ENCODE measurements around the gene BTNL3.
"Not testable (repeated sequence)": the region's sequence is repeated elsewhere in the genome, so short reads cannot be mapped to it uniquely, and the experiment has no call there.

The BTNL3 gene

GRCh38 chr5:180988592-180988991 is at the start of gene BTNL3:
TSS of gene BTNL3 (plus strand) at chr5:180988846. CDS start at chr5:180989029, 183 bp downstream.
- no peak for DNase-seq

- DNase-seq = no peak
Observed at GRCh38 chr5:180950291-180950949, 38.2 kb upstream of the BTNL3 start.

DNA sequence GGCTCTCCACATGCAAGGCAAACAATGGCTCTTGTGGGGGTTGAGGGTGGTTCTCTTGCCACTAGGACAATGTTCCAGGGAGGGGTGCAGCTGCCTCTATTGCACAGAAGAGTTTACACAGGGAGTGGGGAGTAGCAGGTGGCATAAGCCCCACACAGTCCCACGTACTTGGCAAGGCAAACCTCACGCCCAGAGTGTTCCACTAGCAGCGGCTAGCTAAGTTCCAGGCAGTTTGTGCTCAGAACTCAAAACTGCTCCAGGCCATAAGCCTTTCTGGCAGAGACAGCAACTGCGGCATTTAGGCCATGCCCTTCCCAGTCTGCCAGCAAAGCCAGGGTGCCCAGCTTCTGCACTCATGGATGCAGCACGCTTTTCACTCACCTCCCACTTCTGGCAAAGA is 29.0 kb upstream of the BTNL3 start:
- DNase-seq = no peak

GRCh38 chr5:180960209-180960608 is 28.4 kb upstream of the BTNL3 start:
- DNase-seq = no peak

DNA sequence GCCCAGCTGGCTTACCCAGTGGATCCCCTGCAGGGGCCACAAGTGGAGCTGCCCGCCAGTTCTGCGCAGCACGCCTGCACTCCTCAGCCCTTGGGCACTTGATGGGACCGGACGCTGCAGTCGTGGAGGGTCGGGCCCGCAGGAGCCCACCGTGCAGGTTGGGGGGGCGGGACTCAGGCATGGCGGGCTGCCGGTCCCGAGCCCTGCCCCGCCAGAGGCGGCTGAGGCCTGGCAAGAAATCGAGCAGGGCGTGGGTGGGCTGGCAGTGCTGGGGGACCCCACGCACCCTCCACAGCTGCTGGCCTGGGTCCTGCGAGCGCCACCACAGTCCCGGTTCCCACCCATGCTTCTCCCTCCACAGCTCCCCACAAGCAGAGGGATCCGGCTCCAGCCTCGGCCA is 19.2 kb upstream of the BTNL3 start:
- no peak for DNase-seq

GRCh38 chr5:180970336-180970735 is 18.3 kb upstream of the BTNL3 start:
- no peak for DNase-seq

DNA sequence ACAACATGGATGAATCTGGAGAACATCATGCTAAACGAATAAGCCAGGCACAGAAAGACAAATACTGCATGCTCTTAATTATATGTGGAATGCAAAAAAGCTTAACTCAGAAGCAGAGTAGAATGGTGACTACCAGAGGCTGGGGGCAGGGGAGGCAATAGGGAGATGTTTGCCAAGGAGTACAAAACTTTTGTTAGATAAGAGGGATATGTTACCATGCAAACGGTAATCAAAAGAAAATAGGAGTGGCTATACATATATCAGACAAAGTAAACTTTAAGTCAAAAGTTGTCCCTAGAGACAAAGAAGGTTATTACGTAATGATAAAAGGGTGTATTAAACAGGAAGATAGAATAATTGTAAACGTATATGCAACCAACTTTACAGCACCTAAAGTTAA is 17.8 kb upstream of the BTNL3 start:
- no peak for DNase-seq

- DNase-seq = no peak
Observed at GRCh38 chr5:180974612-180975315, 13.9 kb upstream of the BTNL3 start.

GRCh38 chr5:180975338-180975737 is 13.3 kb upstream of the BTNL3 start:
- no peak for DNase-seq

DNA sequence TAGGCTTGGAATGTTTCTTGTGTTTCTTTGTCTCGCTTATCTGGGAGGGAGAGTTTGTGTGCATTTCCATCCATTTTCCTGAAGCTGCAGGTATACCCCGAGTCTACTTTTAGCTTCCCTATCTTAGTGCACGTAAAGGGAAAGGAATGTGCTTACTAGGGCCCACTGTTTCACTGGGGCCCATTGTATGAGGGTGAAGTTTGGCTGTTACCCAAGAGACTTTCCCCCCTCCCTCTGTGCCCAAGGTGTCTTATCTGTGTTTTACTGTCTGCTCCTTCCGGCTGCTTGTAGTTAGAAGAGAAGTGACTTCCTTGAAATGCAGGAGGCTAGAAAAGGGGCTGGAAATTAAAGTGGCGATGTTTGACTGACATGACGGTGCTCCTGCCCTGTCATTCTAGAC is 12.1 kb upstream of the BTNL3 start:
- no peak for DNase-seq

DNA sequence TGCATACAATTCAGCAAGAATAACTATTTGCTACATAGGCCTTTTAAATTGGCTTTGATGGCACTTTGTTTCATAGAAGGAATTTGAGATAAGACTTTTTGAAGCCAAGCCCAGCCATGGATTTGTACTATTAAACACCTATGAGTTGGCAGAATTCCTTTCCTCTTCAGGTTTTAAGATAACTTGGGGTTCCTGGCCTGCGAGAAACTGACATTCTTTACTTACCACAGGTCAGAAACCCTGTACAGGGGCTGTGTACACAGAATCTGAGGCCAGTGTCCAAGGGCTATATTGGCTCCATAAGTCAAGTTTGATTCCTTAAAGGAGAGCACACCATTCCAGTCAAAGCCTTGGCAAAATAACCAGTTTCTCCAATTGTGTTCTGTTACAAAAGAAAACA is 10.8 kb upstream of the BTNL3 start:
- no peak for DNase-seq

GRCh38 chr5:180982008-180982741 is 6.5 kb upstream of the BTNL3 start:
- no peak for DNase-seq

DNA sequence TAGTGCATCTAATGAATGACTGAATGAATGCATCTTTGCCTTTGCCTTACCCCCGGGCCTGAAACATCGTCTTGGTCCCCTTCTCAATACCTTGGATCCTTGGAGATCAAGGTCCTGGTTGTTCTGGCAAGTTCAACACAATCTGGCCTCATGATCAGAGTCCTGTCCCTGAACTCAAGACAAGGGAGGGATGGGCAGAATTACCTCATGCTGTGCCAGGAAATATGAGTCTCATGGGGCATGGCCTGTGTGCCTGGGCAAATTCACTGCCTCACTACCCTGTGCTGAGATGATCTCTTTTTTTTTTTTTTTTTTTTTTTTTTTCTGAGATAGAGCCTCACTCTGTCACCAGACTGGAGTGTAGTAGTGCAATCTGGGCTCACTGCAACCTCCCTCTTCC is 630 bp upstream of the BTNL3 start:
- DNase-seq = no peak

DNA sequence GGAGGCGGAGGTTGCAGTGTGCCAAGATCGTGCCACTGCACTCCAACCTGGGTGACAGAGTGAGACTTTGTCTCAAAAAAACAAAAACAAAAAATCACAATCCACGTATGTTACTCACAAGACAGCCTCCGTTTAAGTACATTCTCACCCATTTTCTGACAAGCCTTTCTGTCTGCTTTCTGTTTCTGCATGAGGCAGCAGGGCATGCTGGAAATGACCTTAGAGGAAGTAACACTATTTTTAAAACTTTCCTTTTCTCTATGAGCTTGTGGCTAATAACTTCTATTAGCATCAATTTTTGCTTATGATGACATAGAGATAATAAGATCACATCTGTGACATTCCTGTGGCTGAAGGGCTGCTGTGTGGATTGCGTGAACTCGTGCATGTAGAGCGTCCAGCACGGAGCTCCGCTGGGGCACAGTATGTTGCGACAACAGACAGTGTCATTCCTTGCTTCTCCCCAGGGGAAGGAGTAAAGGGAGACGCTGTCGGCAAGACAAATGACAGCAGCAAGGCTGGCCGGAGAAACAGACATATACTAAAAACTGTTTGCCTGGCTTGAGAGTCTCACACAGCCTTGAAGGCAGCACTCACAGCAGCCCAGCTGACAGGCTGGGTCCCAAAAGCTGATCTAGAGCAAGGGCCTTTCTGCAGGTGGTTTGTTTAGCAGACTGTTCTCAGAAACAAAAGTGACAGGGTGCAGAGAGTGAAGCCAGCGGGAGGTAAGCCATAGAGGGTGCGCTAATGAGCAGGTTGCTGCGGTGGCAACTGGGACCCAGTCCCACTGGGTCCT is 1.6 kb downstream of the BTNL3 start:
- DNase-seq = no peak

GRCh38 chr5:180990882-180991242 is 2.2 kb downstream of the BTNL3 start:
- DNase-seq = no peak

GRCh38 chr5:181001947-181002346 is 13.3 kb downstream of the BTNL3 start:
- no peak for DNase-seq

DNA sequence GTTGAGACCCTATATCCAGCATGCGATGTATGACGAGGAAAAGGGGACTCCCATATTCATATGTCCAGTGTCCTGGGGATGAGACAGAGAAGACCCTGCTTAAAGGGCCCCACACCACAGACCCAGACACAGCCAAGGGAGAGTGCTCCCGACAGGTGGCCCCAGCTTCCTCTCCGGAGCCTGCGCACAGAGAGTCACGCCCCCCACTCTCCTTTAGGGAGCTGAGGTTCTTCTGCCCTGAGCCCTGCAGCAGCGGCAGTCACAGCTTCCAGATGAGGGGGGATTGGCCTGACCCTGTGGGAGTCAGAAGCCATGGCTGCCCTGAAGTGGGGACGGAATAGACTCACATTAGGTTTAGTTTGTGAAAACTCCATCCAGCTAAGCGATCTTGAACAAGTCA is 17.1 kb downstream of the BTNL3 start:
- DNase-seq = no peak

DNA sequence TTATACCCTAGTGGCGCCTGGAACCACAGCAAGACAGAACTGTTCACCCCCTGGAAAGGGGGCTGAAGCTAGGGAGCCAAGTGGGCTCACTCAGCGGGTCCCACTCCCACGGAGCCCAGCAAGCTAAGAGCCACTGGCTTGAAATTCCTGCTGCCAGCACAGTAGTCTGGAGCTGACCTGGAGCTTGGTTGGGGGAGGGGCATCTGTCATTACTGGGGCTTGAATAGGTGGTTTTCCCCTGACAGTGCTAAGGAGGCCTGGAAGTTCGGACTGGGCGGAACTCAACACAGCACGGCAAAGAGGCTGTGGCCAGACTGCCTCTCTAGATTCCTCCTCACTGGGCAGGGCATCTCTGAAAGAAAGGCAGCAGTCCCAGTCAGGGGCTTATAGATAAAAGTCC is 19.5 kb downstream of the BTNL3 start:
- DNase-seq = no peak

DNA sequence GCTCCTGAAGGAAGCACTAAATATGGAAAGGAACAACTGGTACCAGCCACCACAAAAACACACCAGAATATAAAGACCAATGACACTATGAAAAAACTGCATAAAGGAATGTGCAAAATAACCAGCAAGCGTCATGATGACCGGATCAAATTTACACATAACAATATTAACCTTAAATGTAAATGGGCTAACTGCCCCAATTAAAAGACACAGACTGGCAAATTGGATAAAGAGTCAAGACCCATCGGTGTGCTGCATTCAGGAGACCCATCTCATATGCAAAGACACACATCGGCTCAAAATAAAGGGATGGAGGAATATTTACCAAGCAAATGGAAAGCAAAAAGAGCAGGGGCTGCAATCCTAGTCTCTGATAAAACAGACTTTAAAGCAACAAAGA is 21.4 kb downstream of the BTNL3 start:
- not testable (repeated sequence) for DNase-seq

GRCh38 chr5:181014654-181015053 is 26.0 kb downstream of the BTNL3 start:
- DNase-seq = not testable (repeated sequence)

DNA sequence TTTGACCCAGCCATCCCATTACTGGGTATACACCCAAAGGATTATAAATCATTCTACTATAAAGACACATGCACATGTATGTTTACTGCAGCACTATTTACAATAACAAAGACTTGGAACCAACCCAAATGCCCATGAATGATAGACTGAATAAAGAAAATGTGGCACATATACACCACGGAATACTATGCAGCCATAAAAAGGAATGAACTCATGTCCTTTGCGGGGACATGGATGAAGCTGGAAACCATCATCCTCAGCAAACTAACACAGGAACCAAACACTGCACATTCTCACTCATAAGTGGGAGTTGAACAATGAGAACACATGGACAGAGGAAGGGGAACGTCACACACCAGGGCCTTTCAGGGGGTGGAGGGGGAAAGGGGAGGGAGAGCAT is 28.8 kb downstream of the BTNL3 start:
- DNase-seq = not testable (repeated sequence)

DNA sequence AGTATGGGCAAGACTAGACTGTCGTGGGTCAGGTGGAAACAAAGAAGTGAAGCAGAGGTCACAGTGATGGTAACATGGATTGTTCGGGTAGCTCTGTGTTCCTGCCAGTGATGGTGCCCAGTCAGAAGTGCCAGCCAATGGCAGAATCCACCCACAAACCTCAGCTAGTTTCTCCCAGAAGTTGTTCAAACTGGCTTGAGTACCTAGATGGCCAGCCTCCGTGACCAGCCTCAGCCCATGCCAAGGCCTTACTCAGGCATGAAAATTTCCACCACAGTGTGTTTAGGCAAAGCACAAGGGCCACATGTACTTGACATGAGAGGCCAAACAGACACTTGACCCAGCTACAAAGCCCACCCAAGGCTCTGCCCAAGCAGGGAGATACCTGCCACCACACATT is 32.0 kb downstream of the BTNL3 start:
- no peak for DNase-seq
